AG08395 (cell line): ENCODE measurements around the gene NRXN3.

ENCODE experiments used
- DNase-seq: peaks from one replicate; pipeline ENCODE4 v3.0.0; 2012; ENCODE audit warnings: mixed read lengths, low spot score

Gene NRXN3

GRCh38 chr14:79904497-79904896 lies 1734.3 kb downstream of the NRXN3 start:
- no peak for DNase-seq

- no peak for DNase-seq
Measured at GRCh38 chr14:79906994-79907393, 1736.8 kb downstream of the NRXN3 start.

- no peak for DNase-seq
Measured at GRCh38 chr14:79910086-79910485, 1739.9 kb downstream of the NRXN3 start.

- DNase-seq, result no peak
Measured at GRCh38 chr14:79911744-79912143, 1741.6 kb downstream of the NRXN3 start.

- DNase-seq, result no peak
Measured at GRCh38 chr14:79914595-79914994, 1744.4 kb downstream of the NRXN3 start.

- no peak for DNase-seq
Measured at GRCh38 chr14:79915406-79915805, 1745.2 kb downstream of the NRXN3 start.

- DNase-seq, result no peak
Measured at GRCh38 chr14:79916281-79916680, 1746.1 kb downstream of the NRXN3 start.

- DNase-seq, result no peak
Measured at GRCh38 chr14:79916892-79917291, 1746.7 kb downstream of the NRXN3 start.
